ENCODE data around the gene RASGEF1C.

GRCh38 chr5:180143656-180144364 lies 65.2 kb downstream of the RASGEF1C start:
- no peak for TF ChIP-seq GABPA (IDR thresholded peaks at IDR 0.05; ENCODE audit: low read depth)
- no peak for TF ChIP-seq CTCF (IDR thresholded peaks at IDR 0.05; ENCODE audit: insufficient read depth, low read length)
- no peak for TF ChIP-seq POLR2AphosphoS5 (IDR thresholded peaks at IDR 0.05; ENCODE audit: low read depth)
- no peak for TF ChIP-seq REST (IDR thresholded peaks at IDR 0.05; ENCODE audit: insufficient replicate concordance, low read depth)

All from HL-60 (cell line).